Measurements from ENCODE around the gene LCN6.

DNA sequence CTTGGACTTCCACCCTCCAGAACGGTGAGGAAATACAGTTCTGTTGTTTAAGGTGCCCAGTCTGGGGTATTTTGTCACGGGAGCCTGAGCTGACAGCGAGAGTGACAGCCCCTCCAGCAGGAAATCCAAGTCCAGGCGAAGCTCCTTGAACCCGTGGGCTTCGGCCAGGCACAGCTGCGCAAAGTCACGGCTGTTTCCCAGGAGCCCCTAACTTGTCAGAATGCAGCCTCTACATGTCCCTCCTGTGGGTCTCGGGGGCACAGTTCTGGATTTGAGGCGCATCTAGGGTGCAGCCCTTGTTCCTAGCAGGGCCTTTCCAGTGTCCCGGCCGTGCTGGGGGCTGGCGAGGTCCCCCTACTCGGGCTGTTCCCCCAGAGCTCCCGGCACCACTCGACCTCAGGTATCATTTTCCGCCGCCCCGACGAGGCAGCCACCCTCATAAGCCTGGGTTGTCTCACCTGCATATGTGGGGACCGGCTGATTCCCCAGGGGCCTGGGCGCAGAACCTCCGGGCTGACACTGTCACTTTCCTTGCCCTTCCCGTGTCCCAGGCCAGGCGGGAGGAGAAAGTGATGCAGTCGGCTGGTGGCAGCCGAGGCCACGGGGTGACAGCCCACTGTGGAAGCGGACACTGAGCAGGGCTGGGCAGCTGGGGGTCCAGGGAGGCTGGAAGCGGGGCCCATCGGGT, 5.2 kb upstream of the LCN6 start:
- no peak for TF ChIP-seq EZH2phosphoT487 (IDR thresholded peaks at IDR 0.05; ENCODE audit: borderline replicate concordance)
- TF ChIP-seq, protein P1, sequence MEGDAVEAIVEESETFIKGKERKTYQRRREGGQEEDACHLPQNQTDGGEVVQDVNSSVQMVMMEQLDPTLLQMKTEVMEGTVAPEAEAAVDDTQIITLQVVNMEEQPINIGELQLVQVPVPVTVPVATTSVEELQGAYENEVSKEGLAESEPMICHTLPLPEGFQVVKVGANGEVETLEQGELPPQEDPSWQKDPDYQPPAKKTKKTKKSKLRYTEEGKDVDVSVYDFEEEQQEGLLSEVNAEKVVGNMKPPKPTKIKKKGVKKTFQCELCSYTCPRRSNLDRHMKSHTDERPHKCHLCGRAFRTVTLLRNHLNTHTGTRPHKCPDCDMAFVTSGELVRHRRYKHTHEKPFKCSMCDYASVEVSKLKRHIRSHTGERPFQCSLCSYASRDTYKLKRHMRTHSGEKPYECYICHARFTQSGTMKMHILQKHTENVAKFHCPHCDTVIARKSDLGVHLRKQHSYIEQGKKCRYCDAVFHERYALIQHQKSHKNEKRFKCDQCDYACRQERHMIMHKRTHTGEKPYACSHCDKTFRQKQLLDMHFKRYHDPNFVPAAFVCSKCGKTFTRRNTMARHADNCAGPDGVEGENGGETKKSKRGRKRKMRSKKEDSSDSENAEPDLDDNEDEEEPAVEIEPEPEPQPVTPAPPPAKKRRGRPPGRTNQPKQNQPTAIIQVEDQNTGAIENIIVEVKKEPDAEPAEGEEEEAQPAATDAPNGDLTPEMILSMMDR (conservative IDR thresholded peaks at IDR 0.05; ENCODE audit: low read length), result no peak

All from Loucy (cell line).